Stomach (tissue), 9 donors: ENCODE measurements around the gene CENPQ. TPM values are rescaled to one million over a fixed set of nuclear protein-coding genes. Genes with fewer than 3 reads are reported as not detected.

ENCODE experiments used
- DNase-seq, 2 donors: peaks; one replicate each; pipeline versions ENCODE4 v3.0.0 to v3.0.0-alpha.2; 2013 to 2019
- H3K27ac ChIP-seq, 5 donors: fragments of 200-600 bp in 4 of 5; sonication (generic) in 4 of 5; one replicate each; pipeline ENCODE4 v1.5.1; 2013 to 2019; ENCODE audit warnings: mild to moderate bottlenecking in 1 of 5, moderate library complexity in 1 of 5
- H3K27me3 ChIP-seq, 3 donors: fragments of 200-600 bp; sonication (generic); one replicate each; pipeline ENCODE4 v1.5.1; 2017 to 2019; ENCODE audit warnings: mixed run types in 1 of 3
- H3K36me3 ChIP-seq, 4 donors: fragments of 200-600 bp; sonication (generic); 1 replicate in 3 of 4; 2 replicates in 1 of 4; pipeline ENCODE4 v1.5.1; 2016 to 2019
- H3K4me1 ChIP-seq, 4 donors: fragments of 200-600 bp; sonication (generic); one replicate each; pipeline ENCODE4 v1.5.1; 2016 to 2019
- H3K4me3 ChIP-seq, 4 donors: fragments of 200-600 bp; sonication (generic) in 3 of 4; one replicate each; pipeline ENCODE4 v1.5.1; 2016 to 2019; ENCODE audit warnings: mild to moderate bottlenecking in 1 of 4
- H3K9me3 ChIP-seq, 4 donors: fragments of 200-600 bp; sonication (generic); one replicate each; pipeline ENCODE4 v1.5.1; 2016 to 2019
- EP300 ChIP-seq: sonication (generic); formaldehyde crosslinking; IDR thresholded peaks from one replicate; pipeline ENCODE4 v1.6.1; 2017; ENCODE audit warnings: antibody characterized with exemption
- POLR2A ChIP-seq, 4 donors: fragments of 450-650 bp; IDR thresholded peaks; one replicate each; pipeline ENCODE4 v1.6.1; 2016; ENCODE audit warnings: antibody characterized with exemption in 4 of 4, control low read depth in 2 of 4, mild to moderate bottlenecking in 1 of 4, moderate library complexity in 1 of 4
- POLR2AphosphoS5 ChIP-seq, 3 donors: sonication (generic); formaldehyde crosslinking; IDR thresholded peaks; one replicate each; pipeline ENCODE4 v1.6.1; 2016; ENCODE audit warnings: antibody characterized with exemption in 3 of 3
- WGBS, 5 donors: extraction: QIAGEN DNeasy Blood & Tissue Kit in 3 of 5; methylation state at CpG; one replicate each; pipeline versions ENCODE4 v1.1.5 to v1.1.7; 2013 to 2018; 5-methylcytosine and 5-hydroxymethylcytosine counted together
- intact Hi-C: fragments of 100-400 bp; cut with DNase I; formaldehyde crosslinking; loops from one replicate; pipeline ENCODE4 v1.15.1; 2023; ENCODE audit warnings: low total_unique reads
- polyA plus RNA-seq, 3 donors: library from polyadenylated mRNA; stranded (reverse); fragments of 200-250 nt; gene quantifications; one replicate each; pipeline ENCODE4 v1.2.3, GENCODE V29; 2013
- total RNA-seq, 5 donors: library from RNA; depleted of rRNA; stranded (reverse); fragments of >200 nt; gene quantifications; one replicate each; pipeline versions ENCODE4 v1.1.0 to v1.2.3, GENCODE V29; 2014 to 2016
- TF ChIP-seq, protein P1 (sequence below), 7 experiments: fragments of 450-650 bp in 4 of 7; fragments of 200-600 bp in 3 of 7; sonication (generic) in 3 of 7; IDR thresholded peaks; one replicate each; pipeline ENCODE4 v1.5.1; 2016 to 2019; ENCODE audit warnings: antibody characterized with exemption in 7 of 7, control low read depth in 2 of 7, mild to moderate bottlenecking in 1 of 7
- donor health status: healthy with polysubstance abuse.
- donor health status: Bipolar disorder and iron deficiency.
- donor health status: healthy.

The CENPQ gene
- total and polyA plus RNA-seq, 8 donors: 0.43 to 18.3 (median 4.6) TPM; not detected in 1

GRCh38 chr6:49430187-49430586 is 33.0 kb upstream of the CENPQ start:
- Histone ChIP-seq H3K27ac (no peak overlapping the region), H3K4me3 (no peak overlapping the region), H3K9me3 (no peaks in the 10 kb centered on the region), H3K27me3 (no peaks in the 10 kb centered on the region), H3K36me3 (peaks cover 7 to 70% (median 62%) of the 10 kb centered on the region in 4 donors), H3K4me1 (no peaks in the 10 kb centered on the region)
- intact Hi-C loops: no loop called here
- DNase-seq: no peak
- TF ChIP-seq POLR2A (IDR thresholded peaks at IDR 0.05): no peak
- TF ChIP-seq, protein P1, sequence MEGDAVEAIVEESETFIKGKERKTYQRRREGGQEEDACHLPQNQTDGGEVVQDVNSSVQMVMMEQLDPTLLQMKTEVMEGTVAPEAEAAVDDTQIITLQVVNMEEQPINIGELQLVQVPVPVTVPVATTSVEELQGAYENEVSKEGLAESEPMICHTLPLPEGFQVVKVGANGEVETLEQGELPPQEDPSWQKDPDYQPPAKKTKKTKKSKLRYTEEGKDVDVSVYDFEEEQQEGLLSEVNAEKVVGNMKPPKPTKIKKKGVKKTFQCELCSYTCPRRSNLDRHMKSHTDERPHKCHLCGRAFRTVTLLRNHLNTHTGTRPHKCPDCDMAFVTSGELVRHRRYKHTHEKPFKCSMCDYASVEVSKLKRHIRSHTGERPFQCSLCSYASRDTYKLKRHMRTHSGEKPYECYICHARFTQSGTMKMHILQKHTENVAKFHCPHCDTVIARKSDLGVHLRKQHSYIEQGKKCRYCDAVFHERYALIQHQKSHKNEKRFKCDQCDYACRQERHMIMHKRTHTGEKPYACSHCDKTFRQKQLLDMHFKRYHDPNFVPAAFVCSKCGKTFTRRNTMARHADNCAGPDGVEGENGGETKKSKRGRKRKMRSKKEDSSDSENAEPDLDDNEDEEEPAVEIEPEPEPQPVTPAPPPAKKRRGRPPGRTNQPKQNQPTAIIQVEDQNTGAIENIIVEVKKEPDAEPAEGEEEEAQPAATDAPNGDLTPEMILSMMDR (IDR thresholded peaks at IDR 0.05): no peak
- TF ChIP-seq EP300: no peak
- no peak for TF ChIP-seq POLR2AphosphoS5 (IDR thresholded peaks at IDR 0.05)
- WGBS, 5 donors: 45 to 92% (median 71%) methylated on average over 2 of the region's 2 CpGs

- no peak for DNase-seq
- Histone ChIP-seq H3K27ac (no peak overlapping the region), H3K27me3 (no peaks in the 10 kb centered on the region), H3K9me3 (no peaks in the 10 kb centered on the region), H3K36me3 (peaks cover 13 to 76% (median 69%) of the 10 kb centered on the region in 4 donors), H3K4me3 (no peak overlapping the region), H3K4me1 (no peaks in the 10 kb centered on the region)
- intact Hi-C loops: no loop called here
- TF ChIP-seq EP300 (no peak), POLR2A (IDR thresholded peaks at IDR 0.05) (no peak), POLR2AphosphoS5 (IDR thresholded peaks at IDR 0.05) (no peak)
- TF ChIP-seq, protein P1 (IDR thresholded peaks at IDR 0.05): no peak
- WGBS, 5 donors: 92 to 100% (median 97%) methylated on average over 1 of the region's 1 CpG
Observed at GRCh38 chr6:49430866-49431265, 32.3 kb upstream of the CENPQ start.

GRCh38 chr6:49453221-49453620 is 9.9 kb upstream of the CENPQ start:
- Histone ChIP-seq H3K36me3 (peaks cover 8 to 98% (median 85%) of the 10 kb centered on the region in 4 donors), H3K4me3 (no peak overlapping the region), H3K27me3 (no peaks in the 10 kb centered on the region), H3K9me3 (no peaks in the 10 kb centered on the region), H3K4me1 (no peaks in the 10 kb centered on the region), H3K27ac (no peak overlapping the region)
- DNase-seq: peak in 1 of 2 donors; percentile 5
- TF ChIP-seq POLR2AphosphoS5 (IDR thresholded peaks at IDR 0.05): no peak
- no peak for TF ChIP-seq POLR2A (IDR thresholded peaks at IDR 0.05)
- TF ChIP-seq EP300: no peak
- TF ChIP-seq, protein P1 (IDR thresholded peaks at IDR 0.05): peak in 2 of 7 experiments; percentile 26 to 35
- WGBS, 5 donors: 50 to 65% (median 57%) methylated on average over 2 of the region's 2 CpGs
- intact Hi-C loops: no loop called here

DNA sequence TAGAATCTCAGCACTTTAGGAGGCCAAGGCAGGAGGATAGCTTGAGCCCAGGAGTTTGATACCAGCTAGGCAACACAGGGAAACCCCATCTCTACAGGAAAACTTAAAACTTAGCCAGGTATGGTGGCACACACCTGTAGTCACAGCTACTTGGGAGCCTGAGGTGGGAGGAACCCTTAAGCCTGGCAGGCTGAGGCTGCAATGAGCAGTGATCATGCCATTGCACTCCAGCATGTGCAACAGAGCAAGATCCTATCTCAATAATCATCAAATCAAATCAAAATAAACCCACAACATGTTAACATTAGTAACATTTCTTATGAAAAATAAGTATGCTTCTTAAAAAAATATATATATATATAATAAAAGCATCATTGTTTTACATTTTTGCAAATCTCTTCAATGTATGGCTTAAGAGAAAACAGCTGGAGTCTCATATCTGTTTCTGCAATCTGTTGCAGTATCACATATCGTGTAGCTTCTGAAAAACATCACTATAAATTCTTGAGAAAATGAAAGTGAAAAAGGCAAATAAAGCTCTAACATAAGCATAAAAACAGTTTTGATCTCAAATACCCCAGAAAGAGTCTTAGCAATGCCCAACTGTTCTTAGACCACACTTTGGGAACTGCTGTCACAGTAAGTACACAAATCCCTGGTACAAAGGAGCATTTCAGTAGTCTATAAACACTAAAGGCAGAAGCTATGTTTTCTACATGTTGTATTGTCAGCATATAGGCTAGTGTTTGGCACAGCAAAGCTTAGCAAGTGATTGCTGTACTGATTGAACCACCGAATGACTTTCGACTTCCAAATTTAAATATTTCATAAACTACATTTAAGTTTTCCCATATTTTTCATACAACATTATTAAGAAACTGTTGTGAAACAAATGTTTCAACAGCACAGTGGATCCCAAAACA is 8.1 kb upstream of the CENPQ start:
- Histone ChIP-seq H3K36me3 (peaks cover 6 to 92% (median 76%) of the 10 kb centered on the region in 4 donors), H3K27me3 (no peaks in the 10 kb centered on the region), H3K4me1 (peaks cover 0 to 12% (median 5%) of the 10 kb centered on the region in 4 donors), H3K4me3 (no peak overlapping the region), H3K9me3 (no peaks in the 10 kb centered on the region), H3K27ac (no peak overlapping the region)
- WGBS, 5 donors: 88 to 95% (median 91%) methylated on average over 3 of the region's 3 CpGs
- no peak for DNase-seq
- TF ChIP-seq POLR2A (IDR thresholded peaks at IDR 0.05) (no peak), EP300 (no peak), POLR2AphosphoS5 (IDR thresholded peaks at IDR 0.05) (no peak)
- TF ChIP-seq, protein P1 (IDR thresholded peaks at IDR 0.05): no peak
- intact Hi-C loops: no loop called here
